Fibroblast of lung (primary cell): Measurements from ENCODE around the gene CHIT1.

Experiments
- EZH2 ChIP-seq: IDR thresholded peaks from 2 replicates; pipeline ENCODE4 v1.5.1; 2012; ENCODE audit warnings: low read length, control low read depth, mild to moderate bottlenecking; ENCODE audit errors: missing control alignments
- TF ChIP-seq, protein P1 (sequence below), 2 donors: IDR thresholded peaks in 1 of 2; conservative IDR thresholded peaks in 1 of 2; 1 replicate in 1 of 2; 2 replicates in 1 of 2; pipeline ENCODE4 v1.5.1; 2011 to 2012; ENCODE audit warnings: low read length in 2 of 2, control low read depth in 1 of 2, inconsistent platforms in 1 of 2, low read depth in 1 of 2, mild to moderate bottlenecking in 1 of 2

DNA sequence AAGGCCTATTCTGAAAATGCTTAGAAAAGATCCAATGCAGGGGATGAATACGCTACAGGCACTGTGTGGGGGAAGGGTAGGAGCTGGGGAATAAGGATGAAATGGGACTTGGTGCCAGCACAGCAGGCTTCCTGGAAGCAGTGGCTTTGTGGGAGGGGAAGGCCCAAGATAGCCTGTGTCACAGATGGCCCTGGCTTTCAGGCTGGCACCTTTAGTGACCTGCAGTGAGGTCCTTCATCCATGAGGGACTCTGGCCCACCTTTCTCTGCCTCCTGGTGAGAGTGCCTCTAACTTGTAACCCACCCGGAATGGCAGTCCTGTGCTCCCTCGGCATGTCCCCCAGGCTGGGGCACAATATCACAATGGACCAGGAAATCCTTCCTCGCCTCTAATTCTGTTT lies 43.9 kb downstream of the CHIT1 start:
- TF ChIP-seq, protein P1, sequence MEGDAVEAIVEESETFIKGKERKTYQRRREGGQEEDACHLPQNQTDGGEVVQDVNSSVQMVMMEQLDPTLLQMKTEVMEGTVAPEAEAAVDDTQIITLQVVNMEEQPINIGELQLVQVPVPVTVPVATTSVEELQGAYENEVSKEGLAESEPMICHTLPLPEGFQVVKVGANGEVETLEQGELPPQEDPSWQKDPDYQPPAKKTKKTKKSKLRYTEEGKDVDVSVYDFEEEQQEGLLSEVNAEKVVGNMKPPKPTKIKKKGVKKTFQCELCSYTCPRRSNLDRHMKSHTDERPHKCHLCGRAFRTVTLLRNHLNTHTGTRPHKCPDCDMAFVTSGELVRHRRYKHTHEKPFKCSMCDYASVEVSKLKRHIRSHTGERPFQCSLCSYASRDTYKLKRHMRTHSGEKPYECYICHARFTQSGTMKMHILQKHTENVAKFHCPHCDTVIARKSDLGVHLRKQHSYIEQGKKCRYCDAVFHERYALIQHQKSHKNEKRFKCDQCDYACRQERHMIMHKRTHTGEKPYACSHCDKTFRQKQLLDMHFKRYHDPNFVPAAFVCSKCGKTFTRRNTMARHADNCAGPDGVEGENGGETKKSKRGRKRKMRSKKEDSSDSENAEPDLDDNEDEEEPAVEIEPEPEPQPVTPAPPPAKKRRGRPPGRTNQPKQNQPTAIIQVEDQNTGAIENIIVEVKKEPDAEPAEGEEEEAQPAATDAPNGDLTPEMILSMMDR (conservative IDR thresholded peaks at IDR 0.05 in 1 of 2, IDR thresholded peaks at IDR 0.05 in 1 of 2; ENCODE audit: low read depth in 1 of 2, low read length in 2 of 2) = no peak
- no peak for TF ChIP-seq EZH2
